Measurements from ENCODE around the gene SEC23IP. TPM values are rescaled to one million over a fixed set of nuclear protein-coding genes. Genes with fewer than 3 reads are reported as not detected.

SEC23IP gene
- polyA plus RNA-seq, 1 donor (not counting 4 experiments of a cell fraction or from before 2014, with no cell fraction given), result 36.9 TPM

- TF ChIP-seq CTCF (optimal IDR thresholded peaks at IDR 0.05 in 1 of 3, IDR thresholded peaks at IDR 0.05 in 1 of 3, conservative IDR thresholded peaks at IDR 0.05 in 1 of 3; ENCODE audit: extremely low read depth in 1 of 3, insufficient read depth in 2 of 3, low read length in 3 of 3), result no peak
- no peak for TF ChIP-seq EZH2 (IDR thresholded peaks at IDR 0.05; ENCODE audit: low read length)
- Histone ChIP-seq H3K79me2 (ENCODE audit: control insufficient read depth, insufficient read depth, low read length) (no peaks in the 10 kb centered on the region), H3K9me1 (ENCODE audit: control insufficient read depth, extremely low read depth, insufficient read depth, low read length) (no peaks in the 10 kb centered on the region), H3K4me2 (ENCODE audit: control insufficient read depth, extremely low read depth, insufficient read depth, low read depth, low read length) (no peak overlapping the region), H3K36me3 (ENCODE audit: control insufficient read depth in 2 of 2, extremely low read depth in 1 of 2, insufficient read depth in 2 of 2, low read length in 2 of 2) (no peaks in the 10 kb centered on the region), H4K20me1 (ENCODE audit: control insufficient read depth, extremely low read depth, insufficient read depth, low read length) (no peaks in the 10 kb centered on the region), H3K27ac (ENCODE audit: control insufficient read depth, insufficient read depth, low read length) (no peak overlapping the region), H3K4me3 (ENCODE audit: control insufficient read depth in 2 of 3, extremely low read depth in 1 of 3, insufficient read depth in 2 of 3, low read depth in 1 of 3, low read length in 3 of 3) (no peak overlapping the region), H3K9me3 (ENCODE audit: control insufficient read depth, low read depth, low read length) (no peaks in the 10 kb centered on the region), H3K4me1 (ENCODE audit: control insufficient read depth, extremely low read depth, insufficient read depth, low read length) (no peaks in the 10 kb centered on the region), H3K27me3 (ENCODE audit: control insufficient read depth, extremely low read depth, insufficient read depth, low read length) (no peaks in the 10 kb centered on the region), H3K9ac (ENCODE audit: control insufficient read depth, extremely low read depth, insufficient read depth, low read length) (no peak overlapping the region), H2AFZ (ENCODE audit: control insufficient read depth, low read length) (no peak overlapping the region)
- dilution Hi-C loops (cut with MboI; ENCODE audit: extremely low pct_ligation_motif_present, low sequenced_read_pairs), result no loop called here
- FAIRE-seq, result no peak
- DNase-seq (ENCODE audit: low read depth, low spot score), result no peak
These were observed 77.1 kb downstream of the SEC23IP start for GRCh38 chr10:119969609-119970008.

GRCh38 chr10:119970107-119970506 is 77.6 kb downstream of the SEC23IP start:
- Histone ChIP-seq H3K9me3 (ENCODE audit: control insufficient read depth, low read depth, low read length) (no peaks in the 10 kb centered on the region), H3K4me3 (ENCODE audit: control insufficient read depth in 2 of 3, extremely low read depth in 1 of 3, insufficient read depth in 2 of 3, low read depth in 1 of 3, low read length in 3 of 3) (no peak overlapping the region), H3K79me2 (ENCODE audit: control insufficient read depth, insufficient read depth, low read length) (no peaks in the 10 kb centered on the region), H3K27ac (ENCODE audit: control insufficient read depth, insufficient read depth, low read length) (no peak overlapping the region), H3K4me1 (ENCODE audit: control insufficient read depth, extremely low read depth, insufficient read depth, low read length) (no peaks in the 10 kb centered on the region), H4K20me1 (ENCODE audit: control insufficient read depth, extremely low read depth, insufficient read depth, low read length) (no peaks in the 10 kb centered on the region), H3K9ac (ENCODE audit: control insufficient read depth, extremely low read depth, insufficient read depth, low read length) (no peak overlapping the region), H3K9me1 (ENCODE audit: control insufficient read depth, extremely low read depth, insufficient read depth, low read length) (no peaks in the 10 kb centered on the region), H3K36me3 (ENCODE audit: control insufficient read depth in 2 of 2, extremely low read depth in 1 of 2, insufficient read depth in 2 of 2, low read length in 2 of 2) (no peaks in the 10 kb centered on the region), H3K27me3 (ENCODE audit: control insufficient read depth, extremely low read depth, insufficient read depth, low read length) (no peaks in the 10 kb centered on the region), H2AFZ (ENCODE audit: control insufficient read depth, low read length) (no peak overlapping the region), H3K4me2 (ENCODE audit: control insufficient read depth, extremely low read depth, insufficient read depth, low read depth, low read length) (no peak overlapping the region)
- dilution Hi-C loops (cut with MboI; ENCODE audit: extremely low pct_ligation_motif_present, low sequenced_read_pairs), result no loop called here
- no peak for DNase-seq (ENCODE audit: low read depth, low spot score)
- FAIRE-seq, result no peak
- no peak for TF ChIP-seq EZH2 (IDR thresholded peaks at IDR 0.05; ENCODE audit: low read length)
- TF ChIP-seq CTCF (optimal IDR thresholded peaks at IDR 0.05 in 1 of 3, IDR thresholded peaks at IDR 0.05 in 1 of 3, conservative IDR thresholded peaks at IDR 0.05 in 1 of 3; ENCODE audit: extremely low read depth in 1 of 3, insufficient read depth in 2 of 3, low read length in 3 of 3), result no peak

Data from keratinocyte (primary cell).